K562 (cell line): ENCODE data around the gene IPP. TPM values are rescaled to one million over a fixed set of nuclear protein-coding genes. Genes with fewer than 3 reads are reported as not detected.
A peak's percentile ranks its signal among the peaks of the same experiment; 100 is the strongest.

ENCODE experiments used
- ETV6 ChIP-seq, 3 experiments: fragments of 150-350 bp in 1 of 3; sonication (generic) in 1 of 3; formaldehyde crosslinking in 1 of 3; IDR thresholded peaks; 2 replicates each; pipeline versions ENCODE4 v1.6.1 to v1.8.0; 2014 to 2022; ENCODE audit warnings: borderline replicate concordance in 2 of 3, low read depth in 2 of 3, antibody characterized with exemption in 1 of 3, low read length in 1 of 3, mild to moderate bottlenecking in 1 of 3, missing genetic modification reagents in 1 of 3
- HMG20B ChIP-seq: fragments of 250-450 bp; sonication (Bioruptor Pico); IDR thresholded peaks from 2 replicates; pipeline ENCODE4 v1.5.0; 2021; ENCODE audit warnings: mild to moderate bottlenecking
- NFXL1 ChIP-seq: fragments of 450-650 bp; formaldehyde crosslinking; IDR thresholded peaks from 2 replicates; pipeline ENCODE4 v1.4.0; 2021; ENCODE audit warnings: mild to moderate bottlenecking
- RB1 ChIP-seq: fragments of 450-650 bp; IDR thresholded peaks from 2 replicates; pipeline ENCODE4 v1.6.1; 2017; ENCODE audit warnings: low read depth, mild to moderate bottlenecking
- SAFB ChIP-seq: fragments of 200-400 bp; formaldehyde crosslinking; IDR thresholded peaks from 2 replicates; pipeline ENCODE4 v1.6.1; 2017; ENCODE audit warnings: low read depth, low read length, borderline replicate concordance
- ZNF174 ChIP-seq: fragments of 250-450 bp; sonication (Bioruptor Pico); IDR thresholded peaks from 2 replicates; pipeline ENCODE4 v1.4.0; 2020; ENCODE audit warnings: mild to moderate bottlenecking
- ZNF444 ChIP-seq: fragments of 250-450 bp; sonication (Bioruptor Pico); IDR thresholded peaks from 2 replicates; pipeline ENCODE4 v1.4.0; 2020; ENCODE audit warnings: mild to moderate bottlenecking, moderate library complexity
- ZNF764 ChIP-seq: fragments of 250-450 bp; sonication (Bioruptor Pico); IDR thresholded peaks from 2 replicates; pipeline ENCODE4 v1.4.0; 2020; ENCODE audit warnings: low read depth, mild to moderate bottlenecking, moderate library complexity
- ZNF785 ChIP-seq: fragments of 250-450 bp; sonication (Bioruptor Pico); IDR thresholded peaks from 2 replicates; pipeline ENCODE4 v1.4.0; 2020; ENCODE audit warnings: mild to moderate bottlenecking
- ZSCAN29 ChIP-seq: fragments of 450-650 bp; IDR thresholded peaks from 2 replicates; pipeline ENCODE4 v1.6.1; 2017
- polyA plus RNA-seq, 8 experiments: library from polyadenylated mRNA; depleted of rRNA in 4 of 8; stranded (reverse) in 5 of 8; unstranded in 3 of 8; fragments of >200 nt; fragmentation: Nextera tagmentation in 2 of 8; fragmentation: Illumina TruSeq in 1 of 8; extraction: Ambion mirVana in 2 of 8; extraction: Trizol in 1 of 8; gene quantifications; 2 replicates each; pipeline versions ENCODE4 v1.2.1 to v1.2.3, GENCODE V29; 2011 to 2014; ENCODE audit warnings: inconsistent platforms in 1 of 8, missing spikeins in 1 of 8
- total RNA-seq, 7 experiments: library from RNA; depleted of rRNA in 6 of 7; stranded (reverse); fragments of >200 nt in 6 of 7; fragmentation: Illumina TruSeq in 2 of 7; extraction: Trizol in 2 of 7; gene quantifications; 2 replicates each; pipeline versions ENCODE4 v1.2.1 to v1.2.3, GENCODE V29; 2011 to 2021; ENCODE audit warnings: low replicate concordance in 1 of 7
- TF ChIP-seq, protein P1 (sequence below): fragments of 450-650 bp; IDR thresholded peaks from 2 replicates; pipeline ENCODE4 v1.6.1; 2017; ENCODE audit warnings: antibody characterized with exemption, mild to moderate bottlenecking
- TF ChIP-seq, protein P2 (sequence below): fragments of 450-650 bp; formaldehyde crosslinking; IDR thresholded peaks from 2 replicates; pipeline ENCODE4 v1.4.0; 2020; ENCODE audit warnings: mild to moderate bottlenecking
- TF ChIP-seq, protein P3 (sequence below): fragments of 250-450 bp; sonication (Bioruptor Pico); IDR thresholded peaks from 2 replicates; pipeline ENCODE4 v1.5.0; 2021

Gene IPP
- total and polyA plus RNA-seq, 9 of the 15 experiments (the other 6 are each of a cell fraction or from before 2014, with no cell fraction given) = 6.9 to 15.1 (median 9.7) TPM

DNA sequence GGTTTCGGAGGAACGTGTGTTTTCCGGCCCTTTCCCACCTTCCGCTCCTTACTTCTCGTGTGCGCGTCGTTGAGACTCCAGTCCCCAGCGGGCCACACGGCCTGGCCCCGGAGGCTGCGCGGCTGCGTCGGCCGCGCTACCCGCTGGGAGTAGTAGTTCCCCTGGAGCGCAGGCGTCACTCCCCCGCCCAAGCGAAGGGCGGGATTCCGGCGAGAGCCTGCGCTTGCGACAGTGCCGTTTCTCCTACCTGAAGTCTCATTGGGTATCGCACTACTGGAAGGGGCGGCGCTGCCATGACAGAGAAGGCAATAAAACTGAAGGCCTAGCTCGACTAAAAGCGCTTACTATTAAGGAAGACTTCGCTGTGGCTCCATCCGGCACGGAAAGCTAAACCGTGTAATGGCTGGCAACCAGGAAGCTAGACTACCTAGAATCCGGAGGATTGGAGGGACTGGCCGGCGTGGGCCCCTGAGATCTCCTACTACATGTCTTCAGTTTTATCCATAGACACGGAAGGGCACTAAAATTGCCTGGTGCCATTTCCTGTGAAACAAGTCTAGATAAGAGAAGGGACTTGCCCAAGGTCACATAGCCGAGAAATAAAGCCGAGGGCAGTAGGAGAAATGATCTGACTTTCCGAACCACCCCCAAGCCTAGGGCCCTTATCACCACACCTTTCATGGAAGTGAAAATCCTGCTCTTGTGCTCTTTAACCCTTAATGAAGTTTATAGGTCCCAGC is 63.3 kb downstream of the IPP start (continued):
- TF ChIP-seq, protein P1, sequence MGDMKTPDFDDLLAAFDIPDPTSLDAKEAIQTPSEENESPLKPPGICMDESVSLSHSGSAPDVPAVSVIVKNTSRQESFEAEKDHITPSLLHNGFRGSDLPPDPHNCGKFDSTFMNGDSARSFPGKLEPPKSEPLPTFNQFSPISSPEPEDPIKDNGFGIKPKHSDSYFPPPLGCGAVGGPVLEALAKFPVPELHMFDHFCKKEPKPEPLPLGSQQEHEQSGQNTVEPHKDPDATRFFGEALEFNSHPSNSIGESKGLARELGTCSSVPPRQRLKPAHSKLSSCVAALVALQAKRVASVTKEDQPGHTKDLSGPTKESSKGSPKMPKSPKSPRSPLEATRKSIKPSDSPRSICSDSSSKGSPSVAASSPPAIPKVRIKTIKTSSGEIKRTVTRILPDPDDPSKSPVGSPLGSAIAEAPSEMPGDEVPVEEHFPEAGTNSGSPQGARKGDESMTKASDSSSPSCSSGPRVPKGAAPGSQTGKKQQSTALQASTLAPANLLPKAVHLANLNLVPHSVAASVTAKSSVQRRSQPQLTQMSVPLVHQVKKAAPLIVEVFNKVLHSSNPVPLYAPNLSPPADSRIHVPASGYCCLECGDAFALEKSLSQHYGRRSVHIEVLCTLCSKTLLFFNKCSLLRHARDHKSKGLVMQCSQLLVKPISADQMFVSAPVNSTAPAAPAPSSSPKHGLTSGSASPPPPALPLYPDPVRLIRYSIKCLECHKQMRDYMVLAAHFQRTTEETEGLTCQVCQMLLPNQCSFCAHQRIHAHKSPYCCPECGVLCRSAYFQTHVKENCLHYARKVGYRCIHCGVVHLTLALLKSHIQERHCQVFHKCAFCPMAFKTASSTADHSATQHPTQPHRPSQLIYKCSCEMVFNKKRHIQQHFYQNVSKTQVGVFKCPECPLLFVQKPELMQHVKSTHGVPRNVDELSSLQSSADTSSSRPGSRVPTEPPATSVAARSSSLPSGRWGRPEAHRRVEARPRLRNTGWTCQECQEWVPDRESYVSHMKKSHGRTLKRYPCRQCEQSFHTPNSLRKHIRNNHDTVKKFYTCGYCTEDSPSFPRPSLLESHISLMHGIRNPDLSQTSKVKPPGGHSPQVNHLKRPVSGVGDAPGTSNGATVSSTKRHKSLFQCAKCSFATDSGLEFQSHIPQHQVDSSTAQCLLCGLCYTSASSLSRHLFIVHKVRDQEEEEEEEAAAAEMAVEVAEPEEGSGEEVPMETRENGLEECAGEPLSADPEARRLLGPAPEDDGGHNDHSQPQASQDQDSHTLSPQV = peak; percentile 96
- TF ChIP-seq ZNF785 (no peak), SAFB (no peak), RB1 (peak; percentile 70; the same call in 1 of the 2 replicates), ZNF764 (no peak), HMG20B (CRISPR knock-in tag) (0 out of 2 replicates have a peak, but pooled peaks have one; percentile 82), ZNF174 (CRISPR knock-in tag) (0 out of 2 replicates have a peak, but pooled peaks have one; percentile 23), NFXL1 (CRISPR knock-in tag) (no peak), ETV6 (IDR thresholded peaks at IDR 0.05; ENCODE audit: borderline replicate concordance in 1 of 2, low read depth in 2 of 2, low read length in 1 of 2) (no peak), ETV6 (CRISPR knock-in tag; IDR thresholded peaks at IDR 0.05; ENCODE audit: borderline replicate concordance) (0 out of 2 replicates have a peak, but pooled peaks have one; percentile 23), ZSCAN29 (peak; percentile 83), ZNF444 (CRISPR knock-in tag) (no peak)
- TF ChIP-seq, protein P2, sequence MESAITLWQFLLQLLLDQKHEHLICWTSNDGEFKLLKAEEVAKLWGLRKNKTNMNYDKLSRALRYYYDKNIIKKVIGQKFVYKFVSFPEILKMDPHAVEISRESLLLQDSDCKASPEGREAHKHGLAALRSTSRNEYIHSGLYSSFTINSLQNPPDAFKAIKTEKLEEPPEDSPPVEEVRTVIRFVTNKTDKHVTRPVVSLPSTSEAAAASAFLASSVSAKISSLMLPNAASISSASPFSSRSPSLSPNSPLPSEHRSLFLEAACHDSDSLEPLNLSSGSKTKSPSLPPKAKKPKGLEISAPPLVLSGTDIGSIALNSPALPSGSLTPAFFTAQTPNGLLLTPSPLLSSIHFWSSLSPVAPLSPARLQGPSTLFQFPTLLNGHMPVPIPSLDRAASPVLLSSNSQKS (CRISPR knock-in tag) = no peak
- TF ChIP-seq, protein P3, sequence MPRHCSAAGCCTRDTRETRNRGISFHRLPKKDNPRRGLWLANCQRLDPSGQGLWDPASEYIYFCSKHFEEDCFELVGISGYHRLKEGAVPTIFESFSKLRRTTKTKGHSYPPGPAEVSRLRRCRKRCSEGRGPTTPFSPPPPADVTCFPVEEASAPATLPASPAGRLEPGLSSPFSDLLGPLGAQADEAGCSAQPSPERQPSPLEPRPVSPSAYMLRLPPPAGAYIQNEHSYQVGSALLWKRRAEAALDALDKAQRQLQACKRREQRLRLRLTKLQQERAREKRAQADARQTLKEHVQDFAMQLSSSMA (CRISPR knock-in tag) = peak; percentile 86; the same call in 1 of the 2 replicates
